CD4-positive, alpha-beta T cell (primary cell): ENCODE results near the gene FAM3B. TPM values are rescaled to one million over a fixed set of nuclear protein-coding genes. Genes with fewer than 3 reads are reported as not detected.

Source experiments
- ATAC-seq: fragments of 200-7000 bp; cut with Tn5 transposase; one replicate; pipeline ENCODE4 v1.10.0; 2022; ENCODE audit warnings: mild to moderate bottlenecking; ENCODE audit not compliant: poor library complexity
- CTCF ChIA-PET: fragments of 350-600 bp; sonication (Branson Sonifier 250); formaldehyde crosslinking; loops from one replicate; lab custom pipeline; 2021; ENCODE audit warnings: antibody characterized with exemption, inconsistent platforms; lab: Charles Lee
- POLR2A ChIA-PET: fragments of 350-600 bp; sonication (Branson Sonifier 250); formaldehyde crosslinking; loops from one replicate; lab custom pipeline; 2021; ENCODE audit warnings: antibody characterized with exemption, inconsistent platforms; lab: Charles Lee
- DNase-seq, 14 experiments: peaks; one replicate each; pipeline ENCODE4 v3.0.0-alpha.2; 2013 to 2020; ENCODE audit warnings: mixed read lengths in 2 of 14
- H3K27ac ChIP-seq, 2 donors: one replicate each; pipeline versions ENCODE4 v1.5.1 to v1.7.0; 2013; ENCODE audit warnings: low read length in 2 of 2, low read depth in 1 of 2, mild to moderate bottlenecking in 1 of 2
- H3K27me3 ChIP-seq, 2 experiments: 1 replicate in 1 of 2; 2 replicates in 1 of 2; pipeline versions ENCODE4 v1.6.1 to v1.7.0; 2013; ENCODE audit warnings: low read length in 2 of 2, control low read depth in 1 of 2, mild to moderate bottlenecking in 1 of 2, moderate library complexity in 1 of 2; ENCODE audit not compliant: insufficient read depth in 2 of 2, control insufficient read depth in 1 of 2
- H3K36me3 ChIP-seq: one replicate; pipeline ENCODE4 v1.6.1; 2013; ENCODE audit warnings: low read length, control low read depth; ENCODE audit not compliant: insufficient read depth
- H3K4me1 ChIP-seq: one replicate; pipeline ENCODE4 v1.6.1; 2013; ENCODE audit warnings: low read length, control low read depth; ENCODE audit not compliant: insufficient read depth
- H3K4me3 ChIP-seq: one replicate; pipeline ENCODE4 v1.5.1; 2013; ENCODE audit warnings: mild to moderate bottlenecking, low read length, moderate library complexity
- H3K9me3 ChIP-seq, 2 experiments: 1 replicate in 1 of 2; 2 replicates in 1 of 2; pipeline versions ENCODE4 v1.6.1 to v1.7.0; 2013; ENCODE audit warnings: low read length in 2 of 2, mild to moderate bottlenecking in 2 of 2, control low read depth in 1 of 2, moderate library complexity in 1 of 2; ENCODE audit not compliant: control insufficient read depth in 1 of 2, insufficient read depth in 1 of 2
- H3K27ac Mint-ChIP-seq: one replicate; pipeline ENCODE4 v1.8.0; 2020; ENCODE audit warnings: mixed read lengths
- H3K27me3 Mint-ChIP-seq: one replicate; pipeline ENCODE4 v1.8.0; 2021; ENCODE audit warnings: mixed read lengths
- H3K36me3 Mint-ChIP-seq: one replicate; pipeline ENCODE4 v1.8.0; 2021; ENCODE audit warnings: low read depth, mixed read lengths
- H3K4me1 Mint-ChIP-seq: one replicate; pipeline ENCODE4 v1.8.0; 2021; ENCODE audit warnings: low read depth, mixed read lengths
- H3K4me3 Mint-ChIP-seq: one replicate; pipeline ENCODE4 v1.8.0; 2020; ENCODE audit warnings: mild to moderate bottlenecking, mixed read lengths
- H3K9me3 Mint-ChIP-seq: one replicate; pipeline ENCODE4 v1.8.0; 2020; ENCODE audit warnings: mixed read lengths
- CTCF ChIP-seq: fragments of 200-600 bp; IDR thresholded peaks from one replicate; pipeline ENCODE4 v1.8.0; 2022; ENCODE audit warnings: antibody characterized with exemption, mild to moderate bottlenecking
- intact Hi-C, 2 experiments: fragments of 100-400 bp; cut with DNase I in 1 of 2; cut with micrococcal nuclease in 1 of 2; formaldehyde crosslinking; loops; one replicate each; pipeline versions ENCODE4 v1.15.1 to v1.9.0; 2023 to 2025; cut with DNase I, micrococcal nuclease
- total RNA-seq, 174 experiments: library from RNA in 2 of 174; stranded (reverse) in 2 of 174; gene quantifications; one replicate each; pipeline ENCODE4 v1.2.3 and lab custom pipeline; 2021 to 2026

The FAM3B gene
- total RNA-seq, 2 experiments from 2014 or later = not detected

GRCh38 chr21:41387042-41387819, 70.6 kb downstream of the FAM3B start:
- DNase-seq = no peak
- Histone ChIP-seq H3K36me3 (peaks cover 79% of the 10 kb centered on the region), H3K27ac (no peak overlapping the region), H3K9me3 (no peaks in the 10 kb centered on the region), H3K4me1 (no peaks in the 10 kb centered on the region), H3K4me3 (no peak overlapping the region), H3K27me3 (no peaks in the 10 kb centered on the region)
- intact Hi-C loops = no loop called here
- peaks cover 83% of the 10 kb centered on the region for H3K36me3 Mint-ChIP-seq
- CTCF ChIA-PET = no interaction called here
- TF ChIP-seq CTCF = no peak
- H3K4me1 Mint-ChIP-seq = peaks cover 4% of the 10 kb centered on the region
- POLR2A ChIA-PET = no interaction called here
- H3K27me3 Mint-ChIP-seq = no peaks in the 10 kb centered on the region
- ATAC-seq = no peak
- H3K4me3 Mint-ChIP-seq = no peak overlapping the region
- no peaks in the 10 kb centered on the region for H3K9me3 Mint-ChIP-seq
- H3K27ac Mint-ChIP-seq = peak overlapping the region; percentile 2

GRCh38 chr21:41387824-41388223, 71.2 kb downstream of the FAM3B start:
- no peak for TF ChIP-seq CTCF
- Mint-ChIP-seq H3K36me3 (peaks cover 80% of the 10 kb centered on the region), H3K27me3 (no peaks in the 10 kb centered on the region), H3K27ac (peak overlapping the region; percentile 2), H3K9me3 (no peaks in the 10 kb centered on the region), H3K4me1 (peaks cover 4% of the 10 kb centered on the region), H3K4me3 (no peak overlapping the region)
- POLR2A ChIA-PET = no interaction called here
- Histone ChIP-seq H3K4me3 (no peak overlapping the region), H3K4me1 (no peaks in the 10 kb centered on the region), H3K27me3 (no peaks in the 10 kb centered on the region), H3K9me3 (no peaks in the 10 kb centered on the region), H3K36me3 (peaks cover 76% of the 10 kb centered on the region), H3K27ac (no peak overlapping the region)
- ATAC-seq (no peak), DNase-seq (no peak)
- CTCF ChIA-PET = no interaction called here
- intact Hi-C loops = no loop called here

DNA sequence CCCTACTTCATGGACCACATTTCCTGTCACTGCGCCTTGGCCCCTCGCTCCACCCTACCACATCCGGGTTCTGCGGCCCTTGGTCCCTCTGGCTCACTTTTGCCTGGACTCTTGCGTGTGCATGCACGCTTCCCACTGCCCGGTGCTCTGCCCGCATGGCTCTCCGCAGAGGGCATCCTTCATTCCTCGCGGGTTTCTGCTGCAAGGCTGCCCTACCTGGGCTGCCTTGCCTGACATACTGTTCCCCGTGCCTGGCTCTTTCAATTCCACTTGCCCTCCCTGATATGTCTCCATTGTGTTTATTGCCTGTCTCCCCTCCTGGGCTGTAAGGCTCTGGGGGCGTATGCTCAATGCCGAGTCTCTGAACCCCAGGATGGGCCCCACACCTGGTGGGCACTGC, 71.7 kb downstream of the FAM3B start:
- H3K4me3 ChIP-seq = no peak overlapping the region
- H3K4me1 ChIP-seq = no peaks in the 10 kb centered on the region
- H3K36me3 Mint-ChIP-seq = peaks cover 80% of the 10 kb centered on the region
- peaks cover 74% of the 10 kb centered on the region for H3K36me3 ChIP-seq
- POLR2A ChIA-PET = no interaction called here
- no peaks in the 10 kb centered on the region for H3K27me3 Mint-ChIP-seq
- H3K9me3 Mint-ChIP-seq = no peaks in the 10 kb centered on the region
- no peak for TF ChIP-seq CTCF
- DNase-seq = no peak
- no peak overlapping the region for H3K27ac ChIP-seq
- CTCF ChIA-PET = no interaction called here
- no peak for ATAC-seq
- H3K27ac Mint-ChIP-seq = no peak overlapping the region
- intact Hi-C loops = no loop called here
- no peaks in the 10 kb centered on the region for H3K27me3 ChIP-seq
- H3K9me3 ChIP-seq = no peaks in the 10 kb centered on the region
- peaks cover 4% of the 10 kb centered on the region for H3K4me1 Mint-ChIP-seq
- no peak overlapping the region for H3K4me3 Mint-ChIP-seq
